MM.1S (cell line): ENCODE results near the gene OR4P4.

Experiments
- CTCF ChIP-seq: fragments of 300-600 bp; sonication (generic); IDR thresholded peaks from 2 replicates; pipeline ENCODE4 v1.5.1; 2016; ENCODE audit warnings: antibody characterized with exemption, low read length, mixed read lengths
- EZH2 ChIP-seq: fragments of 300-600 bp; sonication (generic); optimal IDR thresholded peaks from 2 replicates; pipeline ENCODE3; 2017; ENCODE audit warnings: low read depth, mild to moderate bottlenecking, antibody characterized with exemption, low read length, mixed read lengths

GRCh38 chr11:55658031-55658573 lies 23.2 kb downstream of the OR4P4 start:
- TF ChIP-seq CTCF (no peak), EZH2 (no peak)
